ENCODE data around the gene OGDHL.
"Not testable (repeated sequence)": the region's sequence is repeated elsewhere in the genome, so short reads cannot be mapped to it uniquely, and the experiment has no call there.

The OGDHL gene

DNA sequence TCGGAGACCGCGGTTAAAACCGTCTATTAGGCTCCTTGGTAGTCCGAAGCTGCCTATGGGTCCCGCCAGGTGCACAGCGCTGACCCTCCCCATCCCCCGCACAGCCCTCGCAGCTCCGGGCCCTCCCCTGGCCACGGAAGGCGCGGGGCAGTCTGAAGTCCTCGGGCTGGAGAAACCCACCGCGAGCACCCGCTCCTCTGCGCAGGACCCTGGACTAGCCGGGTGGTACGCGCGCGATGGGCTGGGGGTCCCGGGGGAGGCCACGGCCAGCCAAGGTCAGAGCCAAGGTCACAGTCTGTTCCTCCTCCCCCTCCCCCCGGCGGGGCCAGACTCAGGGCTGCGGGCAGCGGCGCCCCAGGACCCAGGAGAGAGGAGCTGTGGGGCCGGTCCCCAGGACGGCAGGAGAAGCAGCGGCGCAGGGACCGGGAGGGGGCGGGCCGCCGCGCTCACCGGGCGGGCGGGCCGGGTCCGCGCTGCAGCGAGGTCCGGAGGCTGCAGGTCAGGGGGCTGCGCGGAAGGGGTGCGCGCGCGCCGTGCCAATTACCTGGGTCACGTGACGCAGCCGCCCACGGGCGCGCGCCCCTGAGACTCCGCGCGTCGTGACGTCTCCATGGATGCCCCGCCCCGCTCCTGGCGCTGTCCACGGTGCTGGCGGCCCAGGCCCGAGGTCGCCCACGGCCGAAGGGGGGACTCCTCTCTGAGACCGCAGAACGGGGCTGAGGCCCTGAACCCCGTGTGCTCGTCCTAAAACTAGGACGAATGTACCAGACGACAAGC lies at the start of gene OGDHL:
TSS of gene OGDHL (minus strand) at position 535 of the 777 bp plus-strand sequence. CDS start 3,731 bp downstream, outside the sequence.
- DNase-seq = peak; percentile 74

DNA sequence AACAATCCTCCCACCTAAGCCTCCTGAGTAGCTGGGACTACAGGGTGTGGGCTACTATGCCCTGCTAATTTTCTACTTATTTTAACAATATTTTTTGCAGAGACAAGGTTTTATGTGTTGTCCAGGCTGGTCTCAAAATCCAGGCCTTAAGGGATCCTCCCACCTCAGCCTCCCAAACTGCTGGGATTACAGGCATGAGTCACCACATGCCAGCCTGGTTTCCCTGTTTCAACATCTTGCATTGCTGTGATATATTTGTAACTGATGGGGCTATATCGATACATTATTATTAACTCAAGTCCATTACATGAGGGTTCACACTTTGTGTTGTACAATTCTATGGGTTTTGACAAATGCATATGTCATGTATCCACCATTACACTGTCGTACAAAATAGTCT lies 41.9 kb upstream of the OGDHL start:
- DNase-seq = no peak

DNA sequence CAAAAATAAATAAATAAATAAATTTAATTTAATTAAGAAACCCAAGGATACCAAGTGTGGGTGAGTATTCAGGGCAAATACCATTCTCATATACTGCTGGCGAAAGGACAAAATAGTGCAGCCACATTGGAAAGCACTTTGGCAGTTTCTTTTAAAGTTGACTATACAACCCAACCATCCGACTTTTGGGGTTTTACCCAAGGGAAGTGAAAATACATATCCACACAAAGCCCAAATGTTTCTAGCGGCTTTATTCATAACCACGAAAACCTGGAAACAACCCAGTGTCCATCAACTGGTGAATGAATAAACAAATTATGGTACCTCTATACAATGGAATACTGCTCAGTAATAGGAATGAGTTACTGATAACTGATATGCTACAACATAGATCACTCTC lies 36.2 kb upstream of the OGDHL start:
- DNase-seq = no peak

DNA sequence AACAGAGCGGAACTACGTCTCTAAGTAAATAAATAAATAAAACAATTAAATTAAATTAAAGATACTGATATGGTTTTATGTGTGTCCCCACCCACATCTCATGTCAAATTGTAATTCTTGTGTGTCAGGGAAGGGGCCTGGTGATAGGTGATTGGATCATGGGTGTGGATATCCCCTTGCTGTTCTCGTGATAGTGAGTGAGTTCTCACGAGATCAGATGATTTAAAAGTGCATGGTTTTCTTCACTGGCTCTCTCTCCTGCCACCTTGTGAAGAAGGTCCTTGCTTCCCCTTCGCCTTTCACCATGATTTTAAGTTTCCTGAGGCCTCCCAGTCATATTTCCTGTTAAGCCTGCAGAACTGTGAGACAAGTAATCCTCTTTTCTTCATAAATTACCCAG lies 29.0 kb upstream of the OGDHL start:
- DNase-seq = no peak

DNA sequence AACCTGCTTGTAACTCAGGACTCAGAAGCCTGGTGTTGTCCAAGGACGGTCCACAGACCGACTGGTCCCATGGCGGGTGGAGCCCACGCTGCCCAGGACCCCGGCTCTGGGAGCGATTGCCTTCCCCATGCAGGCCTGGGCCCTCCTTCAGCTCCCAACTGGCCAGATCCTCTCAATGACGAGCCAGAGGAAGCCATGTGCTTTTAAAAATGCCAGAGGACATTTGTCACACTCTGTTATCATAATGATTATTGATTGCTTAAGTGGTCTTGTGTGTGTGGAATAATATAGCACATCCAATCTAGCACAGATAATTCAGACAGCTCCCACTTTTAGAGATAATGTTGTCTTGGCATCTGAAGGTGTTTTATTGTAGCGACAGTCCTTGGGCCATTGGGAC lies 22.6 kb upstream of the OGDHL start:
- no peak for DNase-seq

DNA sequence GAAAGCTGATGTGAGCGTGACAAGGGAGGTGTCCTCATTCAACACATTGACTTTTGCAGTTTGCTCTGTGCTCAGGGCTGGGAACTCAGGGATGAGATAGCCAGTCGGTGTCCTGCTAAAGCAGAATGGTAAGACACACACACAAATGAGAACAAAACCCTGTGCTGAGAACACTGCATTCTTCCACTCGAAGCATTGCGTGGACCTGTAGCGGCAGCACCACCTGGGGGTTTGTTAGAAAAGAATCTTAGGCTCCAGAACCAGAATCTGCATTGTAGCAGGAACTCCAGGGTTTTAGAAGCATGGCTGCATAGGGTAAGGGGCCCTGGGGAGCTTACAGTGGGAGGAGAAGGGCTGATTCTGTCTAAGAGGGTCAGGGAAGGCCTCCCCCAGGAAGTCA lies 21.5 kb upstream of the OGDHL start:
- DNase-seq = no peak

DNA sequence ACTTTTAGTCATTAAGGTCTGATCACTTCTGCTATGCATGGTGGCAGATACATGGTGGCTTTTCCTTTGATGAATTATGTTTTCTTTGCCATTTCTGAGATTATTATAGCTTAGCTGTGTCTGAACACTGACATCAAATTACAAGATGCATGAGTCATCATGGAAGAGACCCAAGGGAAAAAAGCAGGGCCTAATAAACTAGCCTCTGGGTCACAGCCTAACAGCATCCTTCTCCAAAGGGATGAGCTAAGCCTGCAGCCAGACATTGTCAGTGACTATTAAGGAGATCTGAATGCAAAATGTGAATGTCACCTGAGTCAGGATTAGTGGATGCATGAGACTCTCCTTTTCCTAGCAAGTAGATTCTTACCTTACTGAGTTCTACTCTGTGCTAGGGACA lies 19.1 kb upstream of the OGDHL start:
- DNase-seq = no peak

DNA sequence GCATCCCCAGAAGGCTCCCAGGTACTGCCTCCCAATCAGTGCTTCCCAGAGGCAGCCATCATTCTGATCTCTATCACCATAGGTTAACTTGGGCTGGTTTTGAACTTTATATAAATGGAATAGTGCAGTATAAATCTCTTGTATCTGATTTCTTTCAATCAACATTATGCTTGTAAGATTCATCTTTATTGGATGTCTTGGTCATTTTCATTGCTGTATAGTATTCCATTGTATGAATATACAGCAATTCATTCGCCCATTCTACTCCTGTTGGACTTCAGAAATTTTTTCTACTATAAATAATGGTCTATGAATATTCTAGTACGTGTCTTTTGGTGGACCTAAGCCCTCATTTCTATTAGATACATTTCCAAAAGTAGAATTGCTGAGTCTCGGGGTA lies 16.1 kb upstream of the OGDHL start:
- DNase-seq = no peak

DNA sequence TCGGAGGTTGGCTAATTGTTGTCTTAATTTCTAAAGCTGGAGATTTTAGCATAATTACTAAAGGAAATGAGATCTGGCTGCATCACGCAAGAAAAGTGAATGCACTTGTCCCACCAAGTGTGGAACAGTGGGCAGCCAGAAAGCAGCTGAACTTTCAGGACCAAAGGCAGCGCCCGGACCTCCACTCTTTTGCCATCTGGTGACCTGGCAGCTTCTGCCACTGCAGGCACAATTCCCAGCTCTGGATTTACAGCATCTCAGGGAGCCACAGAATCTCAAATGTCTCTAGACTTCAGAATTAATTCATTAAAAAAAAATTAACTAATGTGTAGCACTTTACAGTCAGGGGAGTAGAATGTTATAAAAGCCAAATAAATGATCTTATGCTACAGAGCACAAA lies 14.7 kb upstream of the OGDHL start:
- DNase-seq = no peak

DNA sequence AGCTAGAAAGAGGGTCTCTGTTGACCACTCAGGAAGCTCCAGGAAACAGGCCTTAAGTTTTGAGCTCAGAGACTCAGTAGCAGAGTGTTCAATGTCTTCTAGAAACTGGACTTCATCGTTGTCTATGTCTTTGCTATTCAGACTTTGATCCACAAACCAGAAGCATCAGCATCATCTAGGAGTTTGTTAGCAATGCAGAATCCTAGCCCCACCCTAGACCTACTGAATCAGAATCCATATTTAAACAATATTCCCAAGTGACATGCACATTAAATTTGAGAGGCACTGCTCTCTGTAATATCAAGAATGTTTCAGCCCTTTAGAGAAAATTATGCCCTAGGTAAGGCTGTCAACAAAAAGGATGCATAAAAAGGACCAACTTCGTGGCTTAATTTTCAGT lies 12.9 kb upstream of the OGDHL start:
- DNase-seq = no peak

DNA sequence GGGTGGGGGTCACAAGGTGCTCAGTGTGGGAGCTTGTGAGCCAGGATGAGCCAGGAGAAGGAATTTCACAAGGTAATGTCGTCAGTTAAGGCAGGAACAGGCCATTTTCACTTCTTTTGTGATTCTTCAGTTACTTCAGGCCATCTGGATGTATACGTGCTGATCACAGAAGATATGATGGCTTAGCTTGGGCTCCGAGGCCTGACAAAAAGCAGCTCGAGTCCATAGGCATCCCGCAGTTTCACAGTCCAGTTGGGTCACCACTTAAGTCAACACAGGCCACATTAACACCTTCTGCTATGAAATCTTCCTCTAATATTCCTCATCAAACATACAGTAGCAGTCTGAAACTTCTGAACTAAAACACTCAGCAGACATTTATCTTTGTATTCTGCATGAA lies 10.8 kb upstream of the OGDHL start:
- DNase-seq = not testable (repeated sequence)

DNA sequence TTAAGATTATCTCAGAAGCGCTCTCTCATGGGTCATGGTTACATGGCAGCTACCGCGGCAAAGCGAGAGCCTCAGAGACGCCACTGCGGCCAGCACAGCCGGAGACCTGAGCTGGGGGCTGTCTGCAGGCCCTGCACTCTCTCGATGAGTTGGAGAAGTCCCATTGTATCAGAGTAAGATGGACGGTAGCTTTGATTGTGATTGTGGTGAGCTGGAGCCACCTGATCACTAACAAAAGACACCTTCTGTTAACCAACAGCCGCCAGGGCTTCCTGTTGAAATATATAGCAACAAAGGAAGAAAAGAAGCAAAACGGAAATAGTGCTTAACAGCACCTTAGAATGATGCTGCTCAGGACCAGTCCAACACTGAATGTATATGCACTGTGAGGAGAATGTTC lies 8.9 kb upstream of the OGDHL start:
- not testable (repeated sequence) for DNase-seq

DNA sequence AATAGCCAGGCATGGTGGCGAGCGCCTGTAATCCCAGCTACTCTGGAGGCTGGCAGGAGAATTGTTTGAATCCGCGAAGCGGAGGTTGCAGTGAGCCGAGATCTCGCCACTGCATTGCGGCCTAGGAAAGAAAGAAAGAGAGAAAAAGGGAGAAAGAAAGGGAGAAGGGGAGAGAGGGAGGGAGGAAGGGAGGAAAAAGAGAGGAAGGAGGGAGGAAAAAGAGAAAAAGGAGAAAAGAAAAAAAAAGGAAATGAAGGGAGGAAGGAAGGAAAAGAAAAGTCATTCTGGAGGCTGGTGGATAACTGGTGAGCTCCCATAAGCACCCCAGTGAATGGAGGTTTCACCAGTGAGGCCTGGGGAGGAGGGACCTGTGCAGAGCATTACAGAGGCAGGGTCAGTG lies 7.6 kb upstream of the OGDHL start:
- no peak for DNase-seq

DNA sequence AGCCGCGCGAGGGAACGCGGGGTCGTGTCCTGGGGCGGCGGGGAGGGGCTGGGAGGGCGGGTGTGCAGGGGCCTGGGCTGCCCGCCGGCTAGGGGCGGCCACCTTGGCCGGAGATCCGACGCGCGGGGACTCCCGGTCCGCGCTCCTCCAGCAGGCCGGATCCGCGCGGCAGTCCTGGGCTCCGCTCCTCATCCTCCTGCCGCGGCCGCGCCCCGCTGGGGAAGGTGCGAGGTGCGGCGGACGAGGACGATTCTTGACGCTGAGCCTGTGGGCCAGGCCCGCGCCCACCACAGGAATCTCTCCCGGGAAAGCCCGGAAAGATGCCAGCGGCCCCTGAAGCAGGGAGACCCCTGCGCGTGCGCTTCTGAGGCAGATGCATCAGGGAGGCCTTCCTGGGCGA lies 6.6 kb upstream of the OGDHL start:
- DNase-seq = no peak

DNA sequence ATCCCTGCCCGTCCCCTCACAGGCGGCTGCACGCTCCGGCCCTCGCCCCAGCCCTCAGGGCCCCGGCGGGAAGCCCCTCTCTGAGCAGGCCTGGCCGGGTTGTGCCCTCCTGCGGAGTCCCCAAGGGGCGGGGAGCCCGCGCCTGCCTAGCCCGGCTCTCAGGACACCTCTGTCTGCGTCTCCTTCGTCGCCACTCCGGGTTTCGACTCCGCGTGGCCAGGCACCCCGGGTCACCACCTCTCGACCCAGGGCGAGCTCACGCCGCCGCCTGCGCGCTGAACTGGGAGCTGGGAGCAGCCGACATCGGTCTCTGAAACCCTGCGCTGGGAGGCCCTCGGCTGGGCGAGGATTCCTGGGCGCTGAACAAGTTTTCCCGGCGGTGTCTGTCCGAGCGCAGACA lies 6.2 kb upstream of the OGDHL start:
- no peak for DNase-seq

DNA sequence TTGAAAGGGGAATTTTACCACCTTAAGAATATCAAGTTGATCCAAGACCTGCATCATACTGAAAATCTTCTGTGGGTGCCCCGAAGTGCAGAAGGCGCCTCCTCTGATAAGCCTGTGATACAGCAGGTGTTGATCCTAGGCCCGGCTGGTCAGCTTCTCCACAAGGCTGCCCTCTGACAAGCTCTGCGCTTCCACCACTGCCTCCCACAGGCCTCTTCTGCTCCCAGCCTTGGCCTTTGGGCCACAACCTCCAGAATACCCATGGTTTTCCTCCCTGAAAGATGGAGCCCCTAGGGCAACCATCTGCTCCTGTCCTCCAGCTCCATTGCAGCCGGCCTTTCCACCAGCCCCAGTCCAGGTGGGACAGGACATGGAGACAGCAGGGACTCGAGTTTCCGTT lies 5.6 kb upstream of the OGDHL start:
- no peak for DNase-seq

DNA sequence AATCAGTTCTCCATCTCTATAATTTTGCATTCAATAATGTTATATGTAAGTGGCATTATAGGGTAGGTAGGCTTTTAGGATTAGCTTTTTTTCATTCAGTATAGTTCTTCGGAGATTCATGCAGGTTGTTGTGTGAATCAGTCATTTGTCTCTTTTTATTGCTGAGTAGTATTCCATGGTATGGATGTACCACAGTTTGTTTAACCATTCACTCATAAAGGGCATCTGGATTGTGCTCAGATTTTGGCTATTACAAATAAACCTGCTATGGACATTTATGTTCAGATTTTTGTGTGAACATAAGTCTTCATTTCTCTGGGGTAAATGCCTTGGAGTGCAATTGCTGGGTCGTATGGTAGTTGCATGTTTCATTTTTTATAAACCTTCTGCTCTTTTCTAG lies 4.4 kb upstream of the OGDHL start:
- DNase-seq = no peak

DNA sequence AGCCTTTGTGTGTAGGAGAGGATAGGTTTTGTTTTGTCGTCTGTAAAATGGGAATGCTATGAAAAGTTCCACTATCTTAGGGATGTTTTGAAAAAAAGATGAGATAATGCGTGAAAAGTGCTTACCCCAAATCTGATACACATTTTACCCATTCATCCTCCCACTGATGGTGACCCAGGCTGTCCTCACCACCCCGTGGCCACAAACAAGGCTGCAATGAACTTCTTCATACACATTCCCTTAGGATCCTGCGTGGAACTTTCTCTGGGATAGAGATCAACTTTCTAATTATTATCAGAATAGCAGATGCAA lies 399 bp upstream of the OGDHL start:
- DNase-seq = no peak

DNA sequence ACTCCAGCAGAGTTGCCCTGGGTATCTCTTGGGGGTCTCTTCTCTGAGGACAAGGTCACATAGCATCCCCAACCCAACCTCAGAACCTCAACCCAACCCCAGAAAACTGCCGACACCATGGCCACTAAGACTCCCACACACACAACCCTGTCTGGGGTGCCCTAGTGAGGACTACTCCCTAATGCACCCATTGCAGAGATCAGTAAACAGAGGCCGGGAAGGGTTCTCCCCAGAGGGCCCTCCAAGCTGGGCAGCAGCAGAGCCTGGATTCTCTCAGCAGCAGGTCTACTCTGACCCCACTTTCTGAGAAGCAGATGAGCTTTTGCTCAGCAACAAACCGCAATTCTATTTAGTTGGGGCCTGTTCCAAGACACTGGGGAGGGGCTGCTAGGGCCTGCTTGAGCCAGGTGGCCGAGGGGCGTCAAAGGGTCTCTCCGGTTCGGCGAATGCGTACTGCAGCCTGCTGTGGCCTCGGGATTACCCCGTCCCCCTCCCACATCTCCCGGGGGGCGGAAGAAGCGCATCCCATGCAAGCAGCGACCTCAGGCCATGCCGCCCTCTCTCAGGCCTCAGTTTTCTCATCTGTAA lies 828 bp downstream of the OGDHL start:
- DNase-seq = no peak

DNA sequence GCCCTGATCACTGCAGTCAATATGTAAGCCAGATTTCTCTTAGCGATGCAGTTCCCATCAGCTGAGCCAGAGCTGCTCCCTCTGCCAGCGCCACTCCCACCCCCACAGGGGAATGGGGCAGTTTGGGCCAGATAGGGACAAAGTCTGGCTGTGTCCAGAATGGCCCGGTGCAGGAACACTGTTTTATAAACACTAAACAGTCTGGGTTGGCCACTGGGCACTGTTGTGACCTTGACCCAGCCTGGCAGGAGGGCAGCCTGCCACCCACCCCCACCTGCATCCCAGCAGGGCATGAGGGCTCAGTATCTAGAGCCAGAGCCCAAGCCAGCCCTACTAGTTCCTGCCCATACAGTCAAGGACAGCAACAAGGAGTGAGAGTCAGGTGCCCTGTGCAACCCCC lies 1.3 kb downstream of the OGDHL start:
- no peak for DNase-seq

DNA sequence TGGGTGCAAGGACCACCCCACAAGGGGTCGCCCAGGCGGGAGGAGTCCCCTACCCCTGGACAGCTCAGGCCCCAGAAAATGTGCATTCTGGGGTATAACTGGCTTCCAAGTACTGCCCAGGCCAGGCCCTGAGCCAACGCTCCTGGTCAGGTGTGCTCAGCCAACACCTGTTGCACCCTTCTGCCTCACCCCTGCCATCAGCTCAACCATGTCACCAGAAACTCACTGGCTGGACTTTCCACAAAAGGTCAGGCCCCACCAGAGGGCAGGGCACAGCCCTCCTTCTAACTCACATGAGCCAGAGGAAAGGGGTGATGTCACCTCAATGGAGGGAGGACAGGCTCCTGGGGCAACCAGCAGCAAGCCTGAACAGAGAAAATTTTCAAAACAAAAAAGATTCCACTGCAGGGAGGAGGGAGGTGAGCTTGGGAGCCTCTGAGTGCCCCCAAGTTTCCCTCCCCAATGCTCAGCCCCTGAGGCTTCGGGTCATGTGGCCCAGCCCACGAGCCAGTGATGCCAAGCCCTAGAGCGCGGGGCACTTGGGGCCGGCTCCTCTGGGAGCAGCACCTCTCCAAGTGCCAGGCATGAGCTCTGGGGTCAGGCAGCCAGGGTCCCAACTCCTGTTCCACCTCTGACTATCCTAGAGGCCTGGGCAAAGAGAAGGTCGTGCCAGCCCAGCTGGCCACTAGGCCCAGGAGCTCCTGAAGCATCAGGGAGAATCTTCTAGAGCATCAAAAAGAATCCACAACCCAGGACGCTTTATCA lies 2.2 kb downstream of the OGDHL start:
- no peak for DNase-seq

DNA sequence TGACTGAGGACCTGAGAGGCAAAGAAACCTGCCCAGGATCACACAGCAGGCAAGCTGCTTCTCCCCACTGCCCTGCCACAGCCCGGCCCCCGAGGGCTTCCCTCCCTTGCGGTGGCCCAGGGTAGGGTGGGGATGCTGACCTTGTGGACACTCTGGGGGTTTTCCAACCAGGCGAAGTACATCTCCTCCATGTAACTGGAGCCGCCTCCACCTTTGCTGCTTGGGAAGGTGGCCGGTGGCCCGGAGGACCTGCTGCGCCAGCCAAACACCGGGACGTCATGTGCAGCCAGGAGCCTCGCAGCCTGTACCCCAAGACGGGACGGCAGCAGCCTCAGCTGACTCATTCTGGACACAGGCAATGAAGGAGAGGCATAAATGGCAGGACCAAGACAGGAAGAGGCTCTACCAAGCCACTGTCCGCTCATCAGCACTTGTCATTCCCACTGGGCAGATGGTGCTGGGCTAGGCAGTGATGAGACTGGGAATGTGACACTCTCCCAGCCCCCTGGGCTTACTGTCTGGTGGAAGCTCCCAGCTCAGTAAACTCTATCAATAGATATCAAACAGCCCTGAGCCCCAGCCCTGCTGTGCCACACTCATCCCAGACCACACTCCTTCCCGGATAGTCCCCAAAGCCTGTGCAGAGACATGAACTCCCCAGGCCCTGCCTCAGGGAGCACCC lies 3.7 kb downstream of the OGDHL start:
- no peak for DNase-seq

DNA sequence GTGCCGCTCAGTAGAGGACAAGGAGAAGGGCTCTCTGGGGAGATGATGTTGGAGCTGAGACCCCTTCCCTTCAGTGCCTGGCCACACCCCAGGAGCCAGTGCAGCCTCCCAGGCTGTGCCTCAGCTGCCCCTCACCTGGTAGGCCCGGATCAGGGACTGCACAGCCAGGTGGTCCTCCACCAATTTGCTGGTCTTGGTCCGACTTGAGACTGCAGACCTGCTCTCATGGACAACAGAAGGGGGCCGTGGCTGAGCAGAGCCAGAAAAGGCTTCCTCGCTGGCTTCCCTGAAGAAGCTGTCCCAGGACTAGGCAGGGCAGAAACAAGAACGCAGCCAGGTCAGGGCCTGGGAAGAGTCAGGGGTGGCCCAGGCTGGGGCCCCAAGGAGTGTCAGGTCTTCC lies 5.5 kb downstream of the OGDHL start:
- DNase-seq = no peak

DNA sequence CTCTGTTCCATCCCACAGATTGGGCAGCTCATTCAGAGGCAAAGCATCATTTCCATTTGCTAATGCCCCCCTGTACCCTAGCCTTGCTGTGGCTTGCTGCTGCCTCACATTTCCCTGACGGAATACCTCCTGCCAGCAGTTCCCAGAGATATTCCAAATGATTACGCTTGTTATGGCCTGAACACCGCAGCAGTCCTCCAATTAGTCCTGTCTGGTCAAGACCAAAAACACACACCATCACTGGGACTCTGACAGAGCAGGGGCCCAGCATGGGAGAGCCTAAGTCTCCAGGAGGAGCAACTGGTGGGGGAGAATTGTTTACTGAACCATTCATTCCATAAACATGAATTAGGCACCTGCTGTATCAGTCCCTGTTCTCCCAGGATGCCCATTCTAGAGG lies 6.1 kb downstream of the OGDHL start:
- no peak for DNase-seq
